ENCODE measurements around the gene PGGHG.

The PGGHG gene

GRCh38 chr11:269146-269890 lies 19.6 kb upstream of the PGGHG start:
- DNase-seq (ENCODE audit: low spot score): peak; percentile 23

GRCh38 chr11:270451-271318 lies 18.2 kb upstream of the PGGHG start:
- peak; percentile 36 for DNase-seq (ENCODE audit: low spot score)

- peak; percentile 19 for DNase-seq (ENCODE audit: low spot score)
Observed at GRCh38 chr11:271319-271715, 17.6 kb upstream of the PGGHG start.

- DNase-seq (ENCODE audit: low spot score): peak; percentile 28
Observed at GRCh38 chr11:272195-272930, 16.6 kb upstream of the PGGHG start.

- DNase-seq (ENCODE audit: low spot score): no peak
Observed at GRCh38 chr11:272931-273198, 16.1 kb upstream of the PGGHG start.

GRCh38 chr11:276219-276618 lies 12.7 kb upstream of the PGGHG start:
- DNase-seq (ENCODE audit: low spot score): no peak

GRCh38 chr11:278001-278951 lies 10.7 kb upstream of the PGGHG start, which contains the start of gene NLRP6:
TSS of gene NLRP6 (plus strand) at chr11:278407. CDS start at chr11:278570, 163 bp downstream.
- peak; percentile 36 for DNase-seq (ENCODE audit: low spot score)

GRCh38 chr11:279040-279965 lies 9.6 kb upstream of the PGGHG start:
- DNase-seq (ENCODE audit: low spot score): peak; percentile 32

- peak; percentile 39 for DNase-seq (ENCODE audit: low spot score)
Observed at GRCh38 chr11:279966-280705, 8.8 kb upstream of the PGGHG start.

- DNase-seq (ENCODE audit: low spot score): peak; percentile 36
Observed at GRCh38 chr11:280706-281485, 8.0 kb upstream of the PGGHG start.

- peak; percentile 45 for DNase-seq (ENCODE audit: low spot score)
Observed at GRCh38 chr11:281486-282161, 7.3 kb upstream of the PGGHG start.

GRCh38 chr11:282171-282570 lies 6.8 kb upstream of the PGGHG start:
- no peak for DNase-seq (ENCODE audit: low spot score)

- no peak for DNase-seq (ENCODE audit: low spot score)
Observed at GRCh38 chr11:282630-283360, 6.1 kb upstream of the PGGHG start.

- DNase-seq (ENCODE audit: low spot score): no peak
Observed at GRCh38 chr11:283405-284104, 5.4 kb upstream of the PGGHG start.

- DNase-seq (ENCODE audit: low spot score): peak; percentile 52
Observed at GRCh38 chr11:284105-285020, 4.6 kb upstream of the PGGHG start.

Measured in ecto neural progenitor cell (in vitro differentiated cells).